ENCODE data around the gene PTPRD.

Gene PTPRD

GRCh38 chr9:9855177-9856078, 757.4 kb downstream of the PTPRD start:
- DNase-seq: no peak

DNA sequence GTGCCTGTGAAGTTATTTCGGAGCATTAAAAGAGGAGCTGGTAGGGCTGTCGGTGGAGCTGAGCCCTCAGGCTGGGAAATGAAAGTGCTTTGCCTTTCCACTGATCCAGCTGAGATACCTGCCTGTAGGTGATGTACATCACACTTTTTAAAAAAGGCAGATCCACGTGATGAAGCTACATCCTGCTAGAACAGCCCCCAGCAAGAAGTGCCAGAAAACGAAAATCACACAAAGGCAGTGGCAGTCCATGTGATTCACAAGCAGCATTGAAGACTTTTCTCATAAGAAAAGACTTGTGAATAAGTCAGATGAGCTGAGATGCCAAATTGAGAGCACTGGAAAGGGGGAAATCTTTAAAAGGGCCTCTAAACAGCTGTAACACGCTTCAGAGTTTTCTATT, 765.1 kb downstream of the PTPRD start:
- no peak for DNase-seq

GRCh38 chr9:9846557-9846956, 766.2 kb downstream of the PTPRD start:
- no peak for DNase-seq

- no peak for DNase-seq
Measured at GRCh38 chr9:9820436-9820835, 792.4 kb downstream of the PTPRD start.

DNA sequence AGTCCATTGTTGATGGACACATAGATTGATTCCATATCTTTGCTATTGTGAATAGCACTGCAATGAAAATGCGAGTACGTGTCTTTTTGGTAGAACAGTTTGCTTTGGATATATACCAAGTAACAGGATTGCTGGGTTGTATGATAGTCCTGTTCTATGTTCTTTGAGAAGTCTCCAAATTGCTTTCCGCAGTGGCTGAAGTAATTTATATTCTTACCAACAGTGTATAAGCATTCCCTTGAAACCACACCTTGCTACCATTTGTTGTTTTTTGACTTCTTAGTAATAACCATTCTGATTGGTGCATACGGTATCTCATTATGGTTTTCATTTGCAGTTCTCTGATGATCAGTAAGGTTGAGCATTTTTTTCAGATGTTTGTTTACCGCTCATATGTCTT, 792.9 kb downstream of the PTPRD start:
- no peak for DNase-seq

DNA sequence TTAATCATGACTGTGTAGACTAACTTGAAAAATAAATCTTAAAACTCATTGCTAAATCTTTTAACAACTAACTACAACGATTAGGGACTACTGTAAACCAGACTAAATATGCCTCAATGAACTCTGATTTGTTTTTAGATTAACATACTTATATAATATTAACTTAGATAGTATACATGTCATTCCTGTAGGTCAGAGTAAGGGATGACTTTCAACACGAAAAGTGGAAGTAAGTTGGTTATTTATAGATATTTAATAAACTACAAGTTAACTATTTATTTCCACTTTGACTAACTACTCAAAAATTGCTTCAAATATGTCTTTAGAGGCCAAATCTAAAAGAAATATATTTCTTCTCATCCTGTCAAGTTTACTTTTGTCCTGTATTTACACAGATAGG, 795.6 kb downstream of the PTPRD start:
- no peak for DNase-seq

DNA sequence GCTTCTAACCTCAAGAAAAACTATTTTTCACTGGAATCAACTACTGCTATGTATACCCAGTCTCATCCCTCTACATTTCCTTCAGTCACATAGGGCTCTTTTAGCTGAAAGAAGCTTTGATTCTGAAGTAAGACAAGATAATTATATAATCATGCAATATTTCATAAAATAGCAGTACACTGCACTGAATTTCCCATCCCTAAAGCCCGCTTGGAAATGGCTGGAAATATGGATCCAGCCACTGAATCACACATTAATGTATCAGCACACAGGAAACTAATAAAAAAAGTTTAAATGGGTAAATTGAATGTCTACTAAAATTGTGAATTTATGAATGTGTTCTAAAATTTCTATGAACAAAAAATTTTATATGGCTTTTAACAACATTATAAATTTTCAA, 808.7 kb downstream of the PTPRD start:
- no peak for DNase-seq

DNA sequence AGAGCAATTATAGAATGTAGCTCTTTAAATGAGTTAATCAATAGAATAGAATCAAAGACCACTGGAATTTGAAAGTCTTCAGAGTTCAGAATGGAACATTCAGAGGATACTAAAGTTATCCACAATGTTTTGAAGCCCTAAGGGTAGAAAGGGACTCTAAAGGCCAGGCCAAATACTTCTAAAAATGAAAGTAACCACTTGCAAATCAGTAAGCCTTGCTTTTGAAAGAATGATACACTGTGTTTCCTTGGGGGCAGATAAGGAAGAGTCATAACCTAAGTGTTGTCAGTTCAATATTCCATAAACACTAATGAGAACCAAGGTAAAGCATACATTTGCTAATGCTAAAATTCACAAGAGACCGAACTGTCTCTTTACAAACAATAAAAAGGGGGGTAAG, 813.5 kb downstream of the PTPRD start:
- DNase-seq: no peak

- no peak for DNase-seq
Measured at GRCh38 chr9:9792144-9792857, 820.5 kb downstream of the PTPRD start.

GRCh38 chr9:9791611-9792010, 821.2 kb downstream of the PTPRD start:
- no peak for DNase-seq

DNA sequence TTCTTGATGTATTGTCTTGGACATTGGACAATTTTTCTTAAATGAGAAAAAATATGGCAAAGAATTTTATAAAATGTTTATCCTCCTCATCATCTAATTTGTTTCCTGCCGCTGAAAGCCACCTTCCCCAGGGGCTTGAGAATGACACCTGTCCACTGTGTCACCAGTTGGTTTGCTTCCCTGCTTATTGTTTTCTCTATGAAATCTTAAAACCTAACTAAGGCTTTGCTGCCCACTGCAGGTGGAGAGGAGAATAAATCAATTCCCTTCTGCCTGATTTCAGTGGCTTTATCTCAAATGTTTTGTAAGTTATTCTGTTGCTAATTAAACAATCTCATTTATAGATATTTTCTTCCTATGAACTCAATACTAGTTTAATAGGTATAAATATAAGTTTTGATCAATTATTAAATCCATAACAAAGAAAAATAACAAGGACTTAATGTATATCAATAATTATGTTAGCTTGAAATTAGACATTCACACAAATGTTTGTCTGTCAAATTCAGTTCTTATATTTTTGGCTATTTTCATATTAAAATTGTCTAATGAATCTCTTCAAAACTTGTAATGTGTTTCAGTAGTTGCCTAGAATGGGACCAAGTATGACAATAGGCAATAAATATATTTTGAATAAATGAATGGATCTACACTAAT, 822.5 kb downstream of the PTPRD start:
- DNase-seq: no peak

- no peak for DNase-seq
Measured at GRCh38 chr9:9783711-9784110, 829.1 kb downstream of the PTPRD start.

DNA sequence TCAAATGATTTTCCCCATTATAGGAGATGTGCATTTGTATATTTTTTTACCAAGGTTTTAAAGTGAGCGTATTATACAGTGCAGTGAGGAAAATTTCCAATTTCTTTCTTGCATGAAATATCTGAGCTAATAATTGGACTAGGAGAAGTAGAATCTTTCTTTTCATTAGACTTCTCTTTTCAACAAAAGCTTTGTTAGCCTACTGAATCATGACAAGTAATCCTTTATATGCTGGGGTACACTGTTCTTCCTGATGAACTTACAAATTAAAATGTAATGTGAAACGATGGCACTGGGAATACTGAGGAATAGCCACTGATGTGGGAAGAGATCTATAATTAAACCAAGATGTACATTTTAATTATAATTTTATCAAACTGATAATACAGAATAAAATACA, 829.6 kb downstream of the PTPRD start:
- no peak for DNase-seq

DNA sequence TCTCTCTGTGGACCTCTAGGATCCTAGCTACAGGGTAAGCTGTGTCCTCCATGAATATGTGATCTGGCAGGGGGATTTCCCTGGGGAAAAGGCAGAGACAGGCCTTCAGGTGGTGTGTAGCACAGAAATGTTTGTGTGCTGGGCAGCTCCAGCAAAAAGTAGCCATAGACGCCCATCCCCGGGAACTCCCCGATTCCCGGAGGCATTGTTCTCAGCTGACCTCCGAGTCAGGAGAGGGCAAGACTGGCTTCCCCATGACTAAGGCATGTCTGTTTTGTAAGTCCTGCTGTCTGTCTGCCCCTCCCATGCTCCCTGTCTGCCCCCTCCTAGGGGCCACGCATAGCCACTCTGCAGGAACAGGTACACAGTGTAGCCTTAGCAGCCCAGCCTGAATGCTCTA, 834.5 kb downstream of the PTPRD start:
- DNase-seq: no peak

DNA sequence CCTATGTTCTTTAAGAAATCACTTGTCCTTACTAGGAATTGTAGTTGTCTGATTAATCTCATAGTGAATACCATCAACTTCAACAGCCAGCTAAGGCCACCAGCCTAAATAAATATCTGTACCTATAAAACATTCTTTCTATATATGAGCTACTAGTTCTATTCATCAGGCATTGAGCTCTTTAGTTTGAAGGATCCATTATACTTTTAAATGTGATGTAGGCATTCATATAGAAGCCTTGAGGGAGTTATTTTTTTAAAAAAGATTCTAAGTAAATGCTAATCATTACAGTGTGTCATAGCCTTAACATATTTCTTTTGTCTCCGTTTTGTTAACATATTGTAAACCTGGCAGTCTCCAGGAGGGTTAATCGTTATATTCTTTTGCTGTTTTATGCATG, 838.3 kb downstream of the PTPRD start:
- no peak for DNase-seq

- no peak for DNase-seq
Measured at GRCh38 chr9:9771314-9771713, 841.5 kb downstream of the PTPRD start.

- no peak for DNase-seq
Measured at GRCh38 chr9:9764821-9765220, 848.0 kb downstream of the PTPRD start.

DNA sequence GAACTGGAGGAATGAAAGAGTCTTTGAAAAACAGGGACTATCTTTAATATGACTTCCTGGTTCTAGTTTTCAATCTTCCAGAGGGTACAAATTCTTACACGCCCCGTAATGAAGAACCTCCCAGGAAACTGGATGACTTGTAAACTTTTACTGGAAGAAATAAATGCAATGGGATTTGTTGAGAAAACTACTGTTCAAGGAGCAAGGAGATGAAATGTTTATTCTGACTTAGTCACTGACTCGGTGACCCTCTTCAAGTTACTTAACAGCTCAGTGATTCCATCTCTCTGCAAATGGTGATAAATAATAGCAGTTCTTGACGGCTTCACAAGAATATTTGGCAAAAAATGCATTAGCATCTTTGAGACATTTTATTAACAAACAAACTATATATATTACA, 858.6 kb downstream of the PTPRD start:
- DNase-seq: no peak

DNA sequence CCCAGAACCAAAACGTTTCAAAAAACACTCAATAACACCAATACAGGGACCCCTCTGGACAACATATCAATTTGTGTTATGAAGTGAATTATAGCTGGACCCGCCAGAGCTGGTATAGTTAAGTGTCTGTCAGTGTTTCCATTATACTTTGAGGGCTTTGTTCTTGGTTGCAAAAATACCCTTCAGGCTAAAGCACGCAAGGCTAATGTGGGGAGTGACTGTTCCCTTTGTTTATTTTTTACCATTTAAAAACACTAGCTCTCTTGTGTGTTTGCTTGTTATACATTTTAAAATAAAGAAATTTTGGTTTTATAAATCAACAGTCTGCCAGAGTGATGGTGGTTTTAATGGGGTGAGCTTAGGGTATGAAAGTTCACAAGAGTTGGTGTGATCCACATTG, 859.5 kb downstream of the PTPRD start:
- no peak for DNase-seq

DNA sequence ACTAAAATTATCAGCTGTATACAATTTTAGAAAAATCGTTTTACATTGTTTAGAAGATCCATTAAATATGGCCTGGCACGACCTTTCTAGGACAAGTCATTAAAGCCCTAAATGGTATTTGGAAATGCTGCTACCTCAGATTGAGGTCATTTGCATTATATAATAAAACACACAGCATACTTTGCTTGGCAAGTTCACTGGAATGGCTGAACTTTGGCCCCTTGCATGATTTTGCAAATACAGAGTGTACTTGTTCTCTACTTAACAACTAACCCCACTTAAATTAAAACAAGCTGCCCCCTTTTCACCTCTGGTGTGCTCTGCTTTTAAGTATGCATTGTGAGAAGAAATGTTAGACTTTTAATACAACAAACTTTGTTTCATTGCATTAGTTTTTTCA, 860.1 kb downstream of the PTPRD start:
- no peak for DNase-seq

DNA sequence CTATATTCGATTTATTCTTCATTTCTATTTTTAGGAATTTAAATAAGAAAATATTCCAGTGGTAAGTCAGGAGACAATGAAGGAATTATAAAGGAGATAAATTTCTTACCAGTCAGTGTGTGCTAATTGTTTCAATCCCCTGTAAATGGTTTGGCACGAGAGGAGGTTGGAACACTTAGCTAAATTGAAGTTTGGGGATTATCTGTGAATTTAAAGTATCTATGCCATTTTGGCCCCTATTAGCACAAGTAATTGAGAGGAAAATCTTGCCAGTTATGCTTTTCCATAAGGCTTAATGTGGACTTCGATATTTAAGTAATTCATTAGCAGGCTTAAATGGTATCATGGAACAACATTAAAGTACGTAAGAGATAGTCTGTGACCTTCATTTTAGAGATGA, 860.8 kb downstream of the PTPRD start:
- no peak for DNase-seq

DNA sequence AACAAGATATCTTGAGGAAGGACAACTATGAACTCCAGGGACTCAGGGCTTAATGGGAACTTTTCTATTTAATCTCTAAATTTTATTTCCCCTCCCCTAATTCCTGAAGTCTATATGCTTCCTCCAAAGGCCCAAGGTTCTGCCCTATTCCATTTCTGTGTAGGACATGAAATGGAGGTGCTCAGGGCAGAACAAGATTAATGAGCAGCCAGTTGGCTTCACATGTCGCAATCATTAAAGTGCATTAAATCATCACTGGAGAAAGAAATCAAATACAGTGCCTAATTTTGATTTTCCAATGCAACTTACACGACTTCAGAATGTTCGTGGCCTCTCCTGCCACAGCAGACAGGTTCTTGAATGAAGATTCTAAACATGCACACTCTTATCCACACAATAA, 862.1 kb downstream of the PTPRD start:
- DNase-seq: no peak

GRCh38 chr9:9749591-9749990, 863.2 kb downstream of the PTPRD start:
- no peak for DNase-seq

DNA sequence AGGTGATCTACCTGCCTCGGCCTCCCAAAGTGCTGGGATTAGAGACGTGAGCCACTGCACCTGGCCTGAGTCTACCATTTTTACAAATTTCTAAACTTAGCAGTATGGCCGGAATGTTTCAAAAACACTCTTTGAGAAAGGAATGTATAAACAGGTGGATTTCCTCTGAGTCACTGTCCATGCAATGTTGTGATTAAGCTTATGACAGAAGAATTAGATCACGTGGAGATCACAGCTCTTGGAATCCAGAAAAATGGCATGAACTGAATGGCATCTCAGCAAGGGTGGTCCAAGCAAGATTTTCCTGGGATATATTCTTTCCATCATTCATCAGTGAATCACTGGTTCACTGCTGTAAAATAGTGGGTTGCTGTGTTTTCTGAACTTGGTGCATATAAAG, 865.0 kb downstream of the PTPRD start:
- no peak for DNase-seq

Measured in effector CD8-positive, alpha-beta T cell (primary cell).